Stimulated activated naive CD8-positive, alpha-beta T cell treated with anti-CD3 and anti-CD28 coated beads, Interleukin-15, Interleukin-2, amounts not matched to agents 100 U/mL and 50 U/mL, for 24 hours (primary cell): Measurements from ENCODE around the gene HAGHL.
"Not testable (repeated sequence)": the region's sequence is repeated elsewhere in the genome, so short reads cannot be mapped to it uniquely, and the experiment has no call there.

Experiments
- ATAC-seq: fragments of 150-1000 bp; cut with Tn5 transposase; one replicate; pipeline ENCODE4 v1.10.0; 2021
- DNase-seq: peaks from one replicate; pipeline ENCODE4 v3.0.0; 2021

HAGHL gene

DNA sequence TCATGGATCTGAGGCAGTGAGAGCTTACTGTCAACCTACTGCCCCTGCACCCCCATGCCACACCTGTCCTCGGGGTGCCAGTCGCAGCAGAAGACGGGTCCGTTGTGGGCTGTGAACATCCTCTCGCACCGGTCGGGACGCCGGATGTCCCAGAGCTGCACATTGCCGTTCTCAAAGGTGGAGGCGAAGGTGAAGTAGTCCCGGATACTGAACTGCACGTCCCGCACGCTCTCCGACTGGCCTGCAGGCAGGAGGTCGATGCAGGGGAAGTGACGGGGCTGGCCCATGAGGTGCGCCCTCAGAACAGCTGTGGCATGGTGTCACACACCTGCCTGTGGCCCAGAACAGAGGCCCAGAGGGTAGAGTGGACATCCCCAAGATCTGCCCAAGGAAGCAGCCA, 39.4 kb upstream of the HAGHL start:
- no peak for ATAC-seq
- no peak for DNase-seq

- no peak for ATAC-seq
Observed at GRCh38 chr16:689175-689897, 37.6 kb upstream of the HAGHL start.

GRCh38 chr16:691242-691641, 35.7 kb upstream of the HAGHL start:
- not testable (repeated sequence) for ATAC-seq, DNase-seq

More at GRCh38 chr16:689175-689897, 37.6 kb upstream of the HAGHL start:
- no peak for DNase-seq

- ATAC-seq (no peak), DNase-seq (no peak)
Observed at GRCh38 chr16:692356-693108, 34.4 kb upstream of the HAGHL start.

DNA sequence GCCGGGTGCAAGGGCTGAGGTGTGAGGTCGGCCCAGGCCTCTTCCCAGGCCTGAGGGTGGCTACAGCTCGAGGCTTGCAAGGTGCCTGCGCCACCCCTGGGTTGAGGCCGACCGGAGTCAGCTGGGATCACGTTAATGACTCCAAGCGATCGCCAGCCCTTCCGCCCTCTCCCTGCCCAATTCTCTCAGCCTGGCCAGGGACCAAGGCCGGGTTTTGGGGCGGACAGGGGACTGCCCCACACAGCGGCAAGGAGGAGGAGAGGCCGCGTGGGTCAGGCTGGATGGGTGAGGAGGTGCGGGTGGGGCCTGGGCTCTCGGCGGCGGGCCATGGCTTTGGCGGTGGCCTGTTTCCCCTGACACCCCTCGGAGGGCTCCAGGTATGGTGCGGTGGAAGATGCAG, 33.5 kb upstream of the HAGHL start:
- ATAC-seq (no peak), DNase-seq (no peak)

DNA sequence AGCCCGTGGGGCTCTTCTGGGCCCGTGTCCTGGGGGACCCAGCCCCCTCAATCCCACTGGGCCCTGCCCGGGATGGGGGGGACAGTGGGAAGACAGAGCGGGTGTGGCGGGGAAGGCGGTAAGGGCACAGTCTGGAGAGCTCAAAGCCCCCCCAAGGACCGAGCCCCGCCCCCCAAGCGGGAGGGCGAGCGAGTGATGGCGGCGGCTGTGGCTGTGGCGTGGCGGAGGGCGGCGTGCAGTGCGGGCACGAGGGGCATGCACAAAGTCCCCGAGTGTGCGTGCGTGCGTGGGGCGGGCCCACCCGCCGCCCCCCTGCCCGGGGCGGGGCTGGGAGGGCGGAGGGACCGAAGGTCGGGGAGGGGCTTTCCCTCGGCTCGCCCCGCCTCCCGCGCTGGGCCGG, 33.1 kb upstream of the HAGHL start:
- DNase-seq: no peak
- ATAC-seq: no peak

- no peak for ATAC-seq
- DNase-seq: no peak
Observed at GRCh38 chr16:694187-694862, 32.6 kb upstream of the HAGHL start.

GRCh38 chr16:694863-695354, 32.0 kb upstream of the HAGHL start:
- DNase-seq (no peak), ATAC-seq (no peak)

DNA sequence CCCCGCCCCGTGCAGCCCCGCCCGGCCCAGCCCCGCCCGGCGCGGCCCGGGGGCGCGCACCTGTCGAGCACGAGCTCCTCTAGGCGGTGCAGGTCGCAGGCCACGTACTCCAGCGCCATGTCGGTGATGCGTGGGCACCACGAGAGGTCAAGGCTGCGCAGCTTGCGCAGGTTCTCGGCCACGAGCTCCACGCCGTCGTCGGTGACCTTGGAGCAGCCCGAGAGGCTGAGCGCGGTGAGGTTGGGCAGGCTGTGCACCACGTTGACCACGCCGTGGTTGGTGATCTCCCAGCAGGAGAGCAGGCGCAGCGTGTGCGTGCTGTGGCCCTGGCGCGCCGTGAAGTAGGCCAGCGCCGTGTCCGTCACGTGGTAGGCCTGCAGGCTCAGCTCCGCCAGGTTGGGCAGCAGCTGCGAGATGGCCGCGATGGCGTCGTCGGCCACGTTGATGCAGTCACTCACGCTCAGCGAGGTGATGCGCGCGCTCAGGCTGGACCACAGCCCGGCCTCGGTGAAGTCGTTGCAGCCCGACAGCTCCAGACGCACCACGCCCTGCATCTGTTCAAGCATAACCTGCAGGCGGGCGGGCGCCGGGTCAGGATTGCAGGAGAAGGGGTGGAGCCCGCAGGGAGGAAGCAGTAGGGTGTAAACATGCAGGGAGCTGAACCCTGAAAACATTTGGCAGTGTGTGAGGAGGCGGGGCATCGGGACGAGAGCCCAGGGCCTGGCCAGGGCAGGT, 31.4 kb upstream of the HAGHL start:
- DNase-seq (peak; percentile 76), ATAC-seq (peak; percentile 76)

DNA sequence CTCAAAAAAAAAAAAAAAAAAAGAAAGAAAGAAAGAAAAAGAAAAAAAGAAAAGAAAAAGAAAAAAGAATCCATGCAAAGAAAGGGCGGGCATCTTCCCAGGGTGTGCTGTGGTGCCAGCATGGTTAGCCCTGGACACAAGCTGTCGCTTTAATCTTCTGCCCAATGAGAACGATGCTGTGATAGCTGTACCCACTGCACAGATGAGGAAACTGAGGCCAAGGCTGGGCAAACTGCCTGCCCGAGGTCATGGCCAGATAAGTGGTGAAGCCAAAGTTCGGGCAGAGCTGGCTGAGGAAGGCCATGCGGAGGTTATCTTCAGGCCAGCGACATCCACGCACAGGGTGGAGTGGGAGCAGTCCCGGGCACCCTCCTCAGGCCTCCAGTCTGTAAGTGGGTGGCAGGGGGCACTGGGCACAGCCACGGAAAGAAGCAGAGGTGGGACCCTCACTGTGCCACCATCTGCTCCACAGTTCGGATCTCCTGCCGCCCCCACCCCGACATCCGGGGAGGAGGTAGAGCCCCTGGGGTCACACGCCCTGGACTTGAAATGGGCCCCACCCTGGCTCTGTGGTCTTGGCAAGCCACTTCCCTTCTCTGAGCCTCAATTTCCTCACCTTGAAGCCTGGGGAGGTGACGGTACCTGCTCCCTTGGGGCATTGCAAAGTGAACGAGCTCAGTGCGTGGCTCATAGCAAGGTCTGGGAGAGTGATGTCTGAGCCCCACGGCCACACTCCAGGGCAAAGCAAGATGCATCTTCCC, 27.8 kb upstream of the HAGHL start:
- no peak for ATAC-seq
- no peak for DNase-seq

GRCh38 chr16:700684-701584, 26.0 kb upstream of the HAGHL start:
- peak; percentile 62 for DNase-seq
- peak; percentile 42 for ATAC-seq

DNA sequence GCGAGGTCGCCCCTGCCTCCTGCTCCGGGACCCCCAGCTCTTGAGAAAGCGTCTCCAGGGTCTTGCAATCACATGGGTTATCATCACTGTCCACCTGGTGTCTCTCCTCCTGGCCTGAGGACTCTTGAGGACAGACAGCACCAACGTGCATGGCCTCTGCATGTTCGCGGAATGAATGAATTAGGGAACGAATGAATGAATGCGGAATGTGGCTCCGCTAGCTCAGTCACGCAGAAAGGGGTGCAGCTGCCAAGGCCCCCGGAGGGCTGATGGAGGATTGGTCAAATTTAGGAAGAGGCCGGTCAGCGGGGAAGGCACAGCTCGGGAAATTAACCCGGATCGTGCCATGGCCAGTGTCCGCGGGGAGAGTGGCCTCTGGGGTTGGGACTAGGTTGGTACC, 24.6 kb upstream of the HAGHL start:
- DNase-seq: no peak
- no peak for ATAC-seq

GRCh38 chr16:703406-703805, 23.5 kb upstream of the HAGHL start:
- DNase-seq (no peak), ATAC-seq (no peak)

DNA sequence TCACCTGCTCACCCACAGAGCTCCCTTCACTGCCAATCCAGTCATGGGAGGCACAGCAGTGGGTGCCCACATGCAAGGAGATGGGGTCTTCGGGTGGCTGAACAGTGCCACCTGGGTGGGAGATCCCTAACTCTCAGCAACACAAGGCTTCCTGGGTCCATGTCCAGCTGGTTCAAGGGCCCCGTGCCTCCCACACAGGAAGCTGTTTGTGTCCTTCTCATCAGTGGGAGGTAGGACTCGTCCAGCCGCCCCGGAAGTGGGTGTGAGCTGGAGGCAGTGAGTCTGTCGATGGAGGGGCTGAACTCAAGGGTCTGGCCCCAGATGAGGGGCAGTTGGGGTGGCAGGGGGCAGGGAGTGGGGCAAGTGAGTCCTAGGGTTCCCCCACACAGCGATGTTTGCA, 22.9 kb upstream of the HAGHL start:
- ATAC-seq (no peak), DNase-seq (no peak)

GRCh38 chr16:704552-705380, 22.1 kb upstream of the HAGHL start:
- ATAC-seq (no peak), DNase-seq (no peak)

DNA sequence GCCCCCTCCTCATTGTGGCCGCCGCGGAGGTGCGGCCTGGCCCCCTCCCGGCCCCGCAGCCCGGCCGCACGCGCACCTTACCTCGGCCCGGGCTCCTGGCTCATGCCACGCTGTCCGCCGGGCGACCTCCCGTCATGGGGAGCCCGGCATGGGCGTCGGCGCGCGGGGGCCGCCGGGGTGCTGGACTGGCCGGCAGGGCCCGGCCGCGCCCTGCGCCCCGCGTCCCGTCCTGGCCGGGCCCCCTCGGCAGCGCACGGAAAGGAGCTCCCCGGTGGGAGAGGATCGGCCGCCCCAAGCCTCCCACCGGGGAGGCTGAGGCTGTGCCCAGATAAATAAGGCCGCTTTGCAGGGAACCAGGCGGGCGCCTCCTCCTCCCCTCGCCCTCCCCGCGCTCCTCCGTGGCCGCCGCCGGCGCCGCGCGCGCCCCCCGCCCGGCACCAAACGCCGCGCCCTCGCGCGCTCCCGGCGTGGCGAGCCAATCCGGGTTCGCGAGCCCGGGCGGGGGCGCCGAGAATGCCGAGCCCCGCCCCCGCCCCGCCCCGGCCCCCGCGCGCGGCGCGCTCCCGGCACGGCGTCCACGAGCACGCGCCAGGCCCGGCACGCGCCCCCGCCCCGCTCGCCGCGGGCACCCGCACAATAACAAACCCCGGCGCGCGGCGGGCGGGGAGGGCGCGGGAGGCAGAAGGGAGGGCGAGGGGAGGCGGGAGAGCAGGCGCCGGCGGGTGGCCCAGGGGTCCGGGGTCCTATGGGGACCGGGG, 21.3 kb upstream of the HAGHL start, which contains the start of gene FBXL16:
FBXL16 (minus strand) TSS at position 371 of the 758 bp plus-strand sequence. CDS start 8,396 bp downstream, outside the sequence.
- DNase-seq (no peak), ATAC-seq (no peak)

DNA sequence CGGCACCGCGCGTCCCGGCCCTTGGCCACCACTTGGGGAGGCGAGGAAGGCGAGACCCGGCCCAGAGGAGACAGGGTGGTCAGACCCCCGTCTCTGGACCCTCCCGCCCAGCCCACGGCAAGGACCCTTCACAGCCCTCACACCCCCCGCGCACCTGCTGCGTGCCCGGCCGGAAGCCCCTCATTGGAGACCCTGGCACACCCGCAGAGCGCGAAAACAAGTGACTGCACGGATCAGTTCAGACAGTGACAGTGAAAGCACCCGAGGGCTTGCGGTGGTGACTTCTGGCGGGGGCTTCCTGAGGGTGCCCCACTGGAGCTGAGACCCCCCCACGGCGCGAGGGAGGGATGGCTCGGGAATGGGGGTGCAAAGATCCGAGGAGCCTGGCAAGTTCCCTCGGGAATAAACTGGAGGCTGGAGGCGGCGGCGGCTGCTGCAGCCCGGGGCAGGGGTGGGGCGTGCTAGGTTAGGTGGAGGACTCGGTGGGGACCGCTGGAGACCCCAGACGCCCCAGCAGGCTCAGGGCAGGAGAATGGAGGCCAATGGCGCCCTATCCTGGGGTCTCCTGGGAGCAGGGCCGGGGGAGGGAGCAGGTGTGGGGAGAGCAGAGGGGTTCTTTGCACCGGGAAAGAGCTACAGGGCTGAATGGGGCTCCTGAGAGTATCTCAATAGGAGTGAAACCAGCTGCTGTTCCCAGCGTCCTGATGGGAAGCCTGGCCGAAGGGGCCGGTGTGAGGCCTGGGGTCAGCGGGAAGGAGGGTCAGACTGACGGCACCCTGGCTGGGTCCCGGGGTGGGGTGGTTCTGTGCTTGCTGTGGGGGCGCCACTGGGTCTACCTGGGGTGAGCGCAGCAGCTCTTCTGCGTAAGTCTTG, 20.5 kb upstream of the HAGHL start:
- ATAC-seq: no peak

More for the DNA sequence above, 20.5 kb upstream of the HAGHL start:
- DNase-seq: no peak
